NCI-H2196 treated with DMSO at 0.1 percent for 48 hours (cell line): Measurements from ENCODE around the gene ANO2.

Source experiments
- DNase-seq: peaks from one replicate; lab custom pipeline; 2025; ENCODE audit not compliant: unreplicated experiment; lab: John Stamatoyannopoulos, UW

ANO2 gene

DNA sequence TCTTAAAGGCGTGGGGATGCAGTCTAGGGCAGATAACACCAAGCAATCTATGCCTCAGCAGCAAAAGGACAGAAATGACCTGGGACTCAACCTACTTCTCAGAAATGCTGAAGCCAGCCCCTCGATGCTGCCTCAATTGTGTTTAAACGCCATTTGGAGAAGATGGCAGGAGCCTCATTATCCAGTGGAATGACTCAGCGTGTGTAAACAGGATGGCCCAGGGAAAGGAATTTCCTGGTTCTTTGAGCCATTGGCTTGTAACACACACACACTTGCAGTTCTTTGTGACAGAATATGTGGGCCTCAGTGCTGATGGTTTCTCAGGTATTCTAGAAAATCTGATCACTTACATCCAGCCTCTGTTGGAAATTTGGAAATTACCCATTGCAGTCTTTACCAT lies 358.9 kb downstream of the ANO2 start:
- DNase-seq = no peak

- no peak for DNase-seq
Measured at GRCh38 chr12:5585178-5585577, 359.9 kb downstream of the ANO2 start.

DNA sequence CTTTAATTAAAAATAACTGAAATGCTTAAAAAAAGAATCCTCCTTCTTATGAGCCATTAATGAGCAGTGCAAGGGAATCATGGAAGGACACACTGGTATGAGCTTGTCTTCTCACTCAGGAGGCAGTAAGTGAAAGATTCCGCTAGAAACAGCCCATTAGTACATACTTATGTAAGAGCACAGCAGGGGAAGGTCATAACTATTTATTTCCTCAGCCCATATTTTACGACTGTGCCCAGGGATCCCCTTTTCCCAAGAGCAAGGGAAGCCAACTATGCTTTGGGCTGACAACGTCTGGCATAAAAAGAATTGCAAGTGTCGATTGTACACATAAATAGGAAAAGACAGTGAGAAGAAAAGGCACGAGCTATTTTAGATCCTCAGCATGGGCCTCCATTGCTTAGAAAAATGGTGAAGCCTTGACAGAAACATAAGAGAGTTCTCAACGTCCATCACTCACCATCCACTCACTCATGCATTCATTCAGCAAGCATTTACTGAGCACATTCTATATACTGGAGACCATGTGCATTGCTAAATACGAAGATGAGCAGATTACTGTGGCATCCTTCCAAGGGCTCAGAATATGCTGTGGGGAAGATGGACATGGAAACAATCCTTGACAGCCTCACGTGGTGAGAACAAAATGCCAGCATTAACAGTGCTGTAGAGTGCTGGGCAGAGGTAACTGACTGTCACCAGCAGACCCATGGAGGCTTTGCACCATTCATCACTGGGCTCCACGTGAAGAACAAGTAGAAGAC lies 360.5 kb downstream of the ANO2 start:
- DNase-seq = no peak

DNA sequence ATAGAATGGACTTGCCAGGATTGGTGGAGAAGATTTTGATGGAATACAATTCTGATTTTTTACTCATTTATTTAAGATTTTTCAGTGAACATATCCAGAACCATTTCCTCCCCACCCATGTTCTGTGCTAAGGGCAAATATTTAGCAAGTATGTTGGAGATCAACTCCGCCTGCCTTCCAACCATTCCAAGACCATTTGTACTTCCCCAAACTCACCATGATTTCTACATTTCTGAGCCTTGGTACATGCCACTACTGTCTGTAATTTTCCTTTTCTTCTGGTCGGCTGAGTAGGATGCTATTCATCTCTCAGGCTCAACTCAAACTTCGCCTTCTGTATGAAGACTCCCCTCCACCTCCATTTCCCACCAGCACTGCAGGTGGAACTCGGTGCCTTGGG lies 362.5 kb downstream of the ANO2 start:
- no peak for DNase-seq

DNA sequence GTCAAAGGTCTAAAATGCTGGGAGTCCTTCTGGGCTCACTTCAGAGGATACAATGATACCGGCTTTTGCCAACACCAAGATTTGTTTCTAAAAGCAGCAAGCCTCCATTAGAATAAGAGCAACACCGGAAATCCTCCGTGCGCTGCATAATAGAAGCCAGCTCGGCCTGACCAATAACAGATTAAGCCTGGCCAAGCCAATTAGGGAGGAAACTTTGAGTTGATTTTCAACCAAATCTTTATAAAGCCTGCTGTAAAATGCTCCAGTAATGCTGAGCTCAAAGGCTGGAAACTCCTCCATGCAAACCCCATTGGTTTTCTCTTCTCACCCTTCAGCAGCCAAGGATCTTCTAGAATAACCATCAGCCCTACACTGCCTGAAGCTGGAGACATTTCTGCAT lies 363.0 kb downstream of the ANO2 start:
- no peak for DNase-seq

GRCh38 chr12:5581616-5582015 lies 363.4 kb downstream of the ANO2 start:
- no peak for DNase-seq

DNA sequence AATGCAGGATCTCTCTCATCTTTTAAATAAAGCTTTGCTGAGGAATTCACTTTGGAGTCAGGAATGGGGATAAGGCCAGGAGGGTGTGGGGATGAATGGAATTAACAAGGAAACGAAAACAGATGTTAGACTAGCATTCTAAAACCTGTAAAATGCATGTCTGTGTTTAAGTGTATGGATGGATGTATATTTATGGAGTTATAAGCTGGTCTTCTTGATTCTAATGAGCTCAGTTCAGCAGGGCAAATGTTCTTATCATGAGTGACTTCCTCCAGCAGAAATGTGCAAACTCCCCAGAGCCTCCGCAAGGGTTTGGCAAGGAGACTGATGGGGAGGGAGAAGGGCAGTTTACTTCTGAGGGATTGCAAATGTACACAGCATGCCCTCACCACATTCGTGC lies 364.0 kb downstream of the ANO2 start:
- DNase-seq = no peak

DNA sequence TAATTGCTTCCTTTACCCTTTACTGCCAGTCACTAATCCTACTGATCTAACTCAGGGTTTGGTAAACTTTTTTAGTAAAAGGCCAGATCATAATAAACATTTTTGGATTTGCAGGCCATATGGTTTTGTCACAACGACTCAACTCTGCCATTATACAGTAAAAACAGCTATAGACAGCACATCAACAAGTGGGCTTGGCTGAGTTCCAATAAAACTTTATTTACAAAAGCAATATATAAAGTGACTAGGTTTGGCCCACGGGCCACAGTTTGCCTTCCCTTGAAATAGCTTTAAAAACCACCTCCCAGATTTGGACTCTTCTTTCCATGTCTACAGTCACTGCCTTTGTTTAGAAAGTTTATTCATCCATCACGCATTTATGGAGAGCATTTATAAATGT lies 366.3 kb downstream of the ANO2 start:
- DNase-seq = no peak

DNA sequence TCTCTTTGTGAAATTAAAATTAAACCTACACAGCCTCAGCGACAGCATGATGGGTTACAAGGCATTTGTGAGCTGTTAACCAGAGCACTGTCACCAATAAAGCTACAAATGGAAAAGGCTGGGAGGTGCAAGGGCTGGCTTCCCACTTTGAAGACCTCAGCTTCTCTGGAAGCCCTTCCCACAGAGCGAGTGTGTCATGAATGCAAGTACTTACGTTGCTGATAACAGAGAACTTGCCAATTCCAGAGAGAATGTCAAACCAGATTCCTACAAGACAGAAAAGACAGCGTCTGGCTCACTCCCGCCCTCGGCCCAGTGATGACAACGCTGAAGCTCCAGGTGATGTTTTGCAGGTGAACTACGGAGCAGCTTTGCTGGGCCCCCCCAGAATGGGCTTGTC lies 367.3 kb downstream of the ANO2 start:
- DNase-seq = no peak

- DNase-seq = no peak
Measured at GRCh38 chr12:5577211-5577612, 367.8 kb downstream of the ANO2 start.

DNA sequence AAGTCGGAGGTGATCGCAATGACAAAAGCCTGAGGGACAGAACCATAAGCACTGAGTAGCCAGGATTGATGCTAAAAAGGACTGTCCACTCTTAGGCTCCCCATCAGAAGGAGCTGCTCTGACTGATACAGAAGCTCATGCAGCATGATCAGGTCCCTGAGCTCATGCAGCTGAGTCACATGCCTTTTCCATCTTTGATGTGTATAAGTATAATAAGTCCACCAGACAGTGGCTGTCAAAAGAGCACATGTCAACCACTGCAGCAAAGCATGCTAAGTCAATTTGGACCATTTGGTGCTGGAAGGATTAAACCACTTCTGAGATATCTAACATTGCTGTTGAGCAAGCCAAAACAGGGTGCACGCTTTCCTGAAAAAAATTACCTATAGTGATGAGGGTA lies 369.1 kb downstream of the ANO2 start:
- no peak for DNase-seq

DNA sequence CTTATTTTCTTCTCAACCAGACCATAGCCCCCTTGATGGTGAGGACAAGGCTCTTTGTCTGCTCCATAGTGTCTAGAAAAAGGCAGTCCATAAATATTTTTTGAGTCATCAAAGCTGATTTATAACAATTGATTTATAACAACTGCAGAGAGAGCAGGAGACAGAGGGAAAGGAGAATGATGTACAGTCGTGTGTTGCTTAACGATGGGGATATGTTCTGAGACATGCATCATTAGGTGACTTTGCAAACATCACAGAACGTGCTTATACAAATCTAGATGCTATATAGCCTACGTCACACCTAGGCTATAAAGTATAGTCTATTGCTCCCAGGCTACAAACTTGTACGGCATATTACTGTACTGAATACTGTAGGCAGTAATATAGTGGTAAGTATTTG lies 369.8 kb downstream of the ANO2 start:
- DNase-seq = no peak

GRCh38 chr12:5573390-5573789 lies 371.7 kb downstream of the ANO2 start:
- DNase-seq = no peak

DNA sequence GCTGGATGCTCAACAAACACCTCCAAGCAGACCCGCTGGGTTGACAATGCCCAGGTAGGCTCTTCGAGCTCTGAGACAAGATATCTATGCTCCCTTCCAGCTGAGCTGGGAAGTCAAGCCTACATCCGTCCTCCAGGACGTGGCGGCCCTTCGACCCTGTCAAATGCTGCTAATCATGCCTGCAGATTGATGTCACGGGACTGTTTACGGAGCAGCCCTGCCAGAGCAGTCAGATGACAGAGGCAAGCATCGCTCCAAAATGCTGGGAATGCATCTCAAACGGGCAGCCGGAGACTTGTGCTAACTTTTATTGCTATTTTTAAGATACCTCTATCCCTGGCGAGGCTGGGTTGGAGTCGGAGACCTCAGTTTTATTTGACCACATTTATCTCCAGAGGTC lies 373.9 kb downstream of the ANO2 start:
- DNase-seq = no peak

GRCh38 chr12:5570416-5570815 lies 374.6 kb downstream of the ANO2 start:
- DNase-seq = no peak

- DNase-seq = no peak
Measured at GRCh38 chr12:5568325-5568981, 376.6 kb downstream of the ANO2 start.

GRCh38 chr12:5567016-5567725 lies 377.9 kb downstream of the ANO2 start:
- DNase-seq = no peak

- no peak for DNase-seq
Measured at GRCh38 chr12:5565933-5566599, 379.0 kb downstream of the ANO2 start.

- no peak for DNase-seq
Measured at GRCh38 chr12:5562581-5562980, 382.5 kb downstream of the ANO2 start.

DNA sequence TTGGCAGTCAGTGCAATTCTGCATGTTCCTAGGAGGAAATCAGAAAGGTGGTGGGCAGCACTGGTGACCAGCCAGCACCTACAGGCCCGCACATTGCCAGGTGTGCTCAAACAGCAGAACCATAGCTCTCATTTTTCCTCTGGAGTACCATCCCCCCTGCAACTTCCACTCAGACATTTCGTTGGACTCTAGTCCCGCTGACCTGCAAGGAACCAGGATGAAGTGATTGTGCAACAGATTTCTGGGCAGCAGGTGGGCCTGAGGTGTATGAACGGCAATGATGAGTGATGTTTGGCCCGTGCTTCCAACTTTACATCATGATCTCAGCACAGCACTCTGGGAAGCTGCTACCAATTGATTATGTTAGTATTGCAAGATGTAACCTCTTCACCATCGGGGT lies 383.2 kb downstream of the ANO2 start:
- no peak for DNase-seq

DNA sequence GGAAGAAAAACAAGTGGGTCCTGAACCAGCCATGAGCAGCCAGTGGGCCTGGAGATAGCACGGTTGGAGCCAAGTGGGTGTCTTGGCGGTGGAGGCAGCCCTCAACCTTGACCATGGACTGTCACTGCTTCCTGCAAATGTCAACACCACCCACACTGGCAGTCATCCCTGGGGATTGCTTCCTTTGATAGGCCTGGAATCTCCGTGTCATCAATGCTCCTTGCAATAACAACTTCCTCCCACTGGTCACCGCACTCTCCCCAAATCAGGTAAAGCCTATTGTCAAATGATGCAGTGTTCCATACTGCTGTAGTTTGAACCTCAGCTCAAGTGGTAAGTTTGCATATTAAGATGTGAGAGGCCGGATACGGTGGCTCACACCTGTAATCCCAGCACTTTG lies 384.0 kb downstream of the ANO2 start:
- DNase-seq = no peak

DNA sequence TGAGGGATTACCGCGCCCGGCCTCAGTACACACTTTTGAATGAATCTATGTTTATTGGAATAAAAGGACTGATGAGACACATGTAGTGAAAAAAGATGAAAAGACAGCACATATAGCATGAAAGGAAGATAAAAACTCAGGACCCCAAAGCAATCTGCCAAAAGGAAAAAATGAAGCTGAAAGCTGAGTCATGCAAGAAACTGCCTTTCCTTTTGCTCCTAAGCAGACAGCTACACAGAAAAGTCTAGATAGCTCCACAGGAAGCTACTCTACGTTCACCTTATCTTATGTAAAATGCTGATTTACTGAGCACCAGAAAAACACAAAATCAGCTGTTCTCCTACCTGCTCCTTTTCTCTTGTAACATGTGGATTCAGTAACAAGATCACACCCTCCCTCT lies 384.8 kb downstream of the ANO2 start:
- no peak for DNase-seq
